CD8-positive, alpha-beta memory T cell (primary cell): Measurements from ENCODE around the gene CERS3. TPM values are rescaled to one million over a fixed set of nuclear protein-coding genes. Genes with fewer than 3 reads are reported as not detected.
A peak's percentile ranks its signal among the peaks of the same experiment; 100 is the strongest.

Experiments used
- CTCF ChIA-PET: fragments of 350-600 bp; sonication (Branson Sonifier 250); formaldehyde crosslinking; loops from one replicate; lab custom pipeline; 2021; ENCODE audit warnings: antibody characterized with exemption; lab: Charles Lee
- POLR2A ChIA-PET: fragments of 350-600 bp; sonication (Branson Sonifier 250); formaldehyde crosslinking; loops from one replicate; lab custom pipeline; 2021; ENCODE audit warnings: antibody characterized with exemption; lab: Charles Lee
- DNase-seq, 5 donors: peaks; one replicate each; pipeline versions ENCODE4 v3.0.0 to v3.0.0-alpha.2; 2020 to 2022; ENCODE audit warnings: mixed read lengths in 1 of 5
- H3K27ac ChIP-seq: one replicate; pipeline ENCODE4 v1.7.0; 2013; ENCODE audit warnings: low read depth, mild to moderate bottlenecking, low read length, moderate library complexity
- H3K27me3 ChIP-seq: 2 replicates; pipeline ENCODE4 v1.7.0; 2013; ENCODE audit warnings: low read length, mild to moderate bottlenecking; ENCODE audit not compliant: insufficient read depth, poor library complexity, severe bottlenecking
- H3K36me3 ChIP-seq: 2 replicates; pipeline ENCODE4 v1.7.0; 2013; ENCODE audit warnings: mild to moderate bottlenecking, low read length, moderate library complexity; ENCODE audit not compliant: insufficient read depth
- H3K4me1 ChIP-seq: 2 replicates; pipeline ENCODE4 v1.7.0; 2013; ENCODE audit warnings: mild to moderate bottlenecking, low read length, moderate library complexity; ENCODE audit not compliant: insufficient read depth
- H3K4me3 ChIP-seq: 2 replicates; pipeline ENCODE4 v1.7.0; 2013; ENCODE audit warnings: mild to moderate bottlenecking, low read length
- H3K9me3 ChIP-seq: 2 replicates; pipeline ENCODE4 v1.7.0; 2013; ENCODE audit warnings: mild to moderate bottlenecking, low read length
- H3K27ac Mint-ChIP-seq, 8 donors: one replicate each; pipeline ENCODE4 v1.8.0; 2020 to 2021; ENCODE audit warnings: mixed read lengths in 8 of 8, mild to moderate bottlenecking in 6 of 8, inconsistent platforms in 3 of 8, moderate library complexity in 3 of 8
- H3K27me3 Mint-ChIP-seq, 2 donors: one replicate each; pipeline ENCODE4 v1.8.0; 2020 to 2021; ENCODE audit warnings: mixed read lengths in 2 of 2, mild to moderate bottlenecking in 1 of 2, moderate library complexity in 1 of 2
- H3K36me3 Mint-ChIP-seq, 3 donors: one replicate each; pipeline ENCODE4 v1.8.0; 2020 to 2021; ENCODE audit warnings: mixed read lengths in 3 of 3, inconsistent platforms in 1 of 3, mild to moderate bottlenecking in 1 of 3
- H3K4me1 Mint-ChIP-seq, 3 donors: one replicate each; pipeline ENCODE4 v1.8.0; 2020 to 2021; ENCODE audit warnings: mixed read lengths in 3 of 3, inconsistent platforms in 1 of 3, mild to moderate bottlenecking in 1 of 3
- H3K4me3 Mint-ChIP-seq, 7 donors: one replicate each; pipeline ENCODE4 v1.8.0; 2020 to 2021; ENCODE audit warnings: mixed read lengths in 7 of 7, mild to moderate bottlenecking in 6 of 7, moderate library complexity in 4 of 7, inconsistent platforms in 2 of 7
- H3K9me3 Mint-ChIP-seq, 5 donors: one replicate each; pipeline ENCODE4 v1.8.0; 2020 to 2022; ENCODE audit warnings: mixed read lengths in 5 of 5, mild to moderate bottlenecking in 3 of 5, moderate library complexity in 2 of 5, inconsistent platforms in 1 of 5
- polyA plus RNA-seq: library from polyadenylated mRNA; unstranded; fragments of 300-500 nt; fragmentation: Illumina TruSeq; gene quantifications from one replicate; pipeline ENCODE4 v1.2.3, GENCODE V29; 2021
- total RNA-seq, 2 experiments: library from RNA; stranded (reverse); gene quantifications; one replicate each; pipeline ENCODE4 v1.2.3, GENCODE V29; 2021

The CERS3 gene
- total and polyA plus RNA-seq, 3 experiments from 2014 or later = 0.16 to 0.24 TPM; not detected in 1

GRCh38 chr15:100394736-100395440 is 133.9 kb downstream of the CERS3 start:
- no peak for DNase-seq

DNA sequence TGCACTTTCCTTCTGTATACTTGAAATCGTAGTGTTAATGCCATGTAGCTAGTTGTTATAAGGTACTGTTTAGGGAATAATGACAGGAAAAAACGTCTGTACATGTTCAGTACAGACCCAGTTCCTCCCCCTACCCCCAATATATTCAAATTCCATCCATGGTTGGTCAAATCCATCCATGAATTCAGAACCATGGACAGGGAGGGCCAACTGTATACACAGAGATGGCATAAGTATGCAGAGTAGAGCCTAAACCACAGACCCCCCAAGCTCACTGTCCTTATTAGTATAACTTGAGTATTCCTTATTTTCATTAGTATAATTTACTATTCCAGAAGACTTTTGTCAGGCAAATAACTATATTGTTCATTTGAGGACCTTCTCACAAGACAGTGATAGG is 135.7 kb downstream of the CERS3 start:
- Histone ChIP-seq H3K27ac (no peak overlapping the region), H3K9me3 (no peaks in the 10 kb centered on the region), H3K27me3 (no peaks in the 10 kb centered on the region), H3K4me3 (no peak overlapping the region), H3K36me3 (no peaks in the 10 kb centered on the region), H3K4me1 (no peaks in the 10 kb centered on the region)
- H3K4me1 Mint-ChIP-seq = no peaks in the 10 kb centered on the region
- no peak overlapping the region for H3K27ac Mint-ChIP-seq
- DNase-seq = no peak
- peaks cover 0 to 6% (median 0%) of the 10 kb centered on the region in 5 donors for H3K9me3 Mint-ChIP-seq
- H3K27me3 Mint-ChIP-seq = peaks cover 4 to 13% of the 10 kb centered on the region in 2 donors
- CTCF ChIA-PET = interaction anchor here (1.4 kb wide), 1 partner anchor 234 kb away, joined by 3 read pairs; no protein-coding TSS in a partner anchor
- H3K36me3 Mint-ChIP-seq = peaks cover 0 to 4% (median 0%) of the 10 kb centered on the region in 3 donors
- H3K4me3 Mint-ChIP-seq = no peak overlapping the region
- POLR2A ChIA-PET = no interaction called here

More at GRCh38 chr15:100394736-100395440, 133.9 kb downstream of the CERS3 start:
- Histone ChIP-seq H3K27me3 (no peaks in the 10 kb centered on the region), H3K4me1 (no peaks in the 10 kb centered on the region), H3K27ac (no peak overlapping the region), H3K36me3 (no peaks in the 10 kb centered on the region), H3K4me3 (no peak overlapping the region), H3K9me3 (no peaks in the 10 kb centered on the region)
- POLR2A ChIA-PET = no interaction called here
- no peaks in the 10 kb centered on the region for H3K9me3 Mint-ChIP-seq
- H3K4me1 Mint-ChIP-seq = no peaks in the 10 kb centered on the region
- no peak overlapping the region for H3K4me3 Mint-ChIP-seq
- peaks cover 4 to 17% of the 10 kb centered on the region in 2 donors for H3K27me3 Mint-ChIP-seq
- CTCF ChIA-PET = interaction anchor here (0.6 to 1.5 kb wide), 2 partner anchors 45 to 616 kb away, joined by 3 to 4 read pairs; no protein-coding TSS in a partner anchor
- H3K36me3 Mint-ChIP-seq = no peaks in the 10 kb centered on the region
- no peak overlapping the region for H3K27ac Mint-ChIP-seq

- Histone ChIP-seq H3K27me3 (no peaks in the 10 kb centered on the region), H3K27ac (no peak overlapping the region), H3K9me3 (no peaks in the 10 kb centered on the region), H3K36me3 (no peaks in the 10 kb centered on the region), H3K4me1 (no peaks in the 10 kb centered on the region), H3K4me3 (no peak overlapping the region)
- H3K27ac Mint-ChIP-seq = no peak overlapping the region
- ChIA-PET CTCF (interaction anchor here (1.4 to 2.1 kb wide), 2 partner anchors 35 to 46 kb away, joined by 4 read pairs; no protein-coding TSS in a partner anchor), POLR2A (no interaction called here)
- H3K4me1 Mint-ChIP-seq = no peaks in the 10 kb centered on the region
- no peak overlapping the region for H3K4me3 Mint-ChIP-seq
- H3K9me3 Mint-ChIP-seq = peaks cover 11 to 18% (median 14%) of the 10 kb centered on the region in 5 donors
- peaks cover 0 to 28% (median 0%) of the 10 kb centered on the region in 3 donors for H3K36me3 Mint-ChIP-seq
- peaks cover 7 to 30% of the 10 kb centered on the region in 2 donors for H3K27me3 Mint-ChIP-seq
- DNase-seq = no peak
Observed at GRCh38 chr15:100385300-100386050, 143.3 kb downstream of the CERS3 start.

DNA sequence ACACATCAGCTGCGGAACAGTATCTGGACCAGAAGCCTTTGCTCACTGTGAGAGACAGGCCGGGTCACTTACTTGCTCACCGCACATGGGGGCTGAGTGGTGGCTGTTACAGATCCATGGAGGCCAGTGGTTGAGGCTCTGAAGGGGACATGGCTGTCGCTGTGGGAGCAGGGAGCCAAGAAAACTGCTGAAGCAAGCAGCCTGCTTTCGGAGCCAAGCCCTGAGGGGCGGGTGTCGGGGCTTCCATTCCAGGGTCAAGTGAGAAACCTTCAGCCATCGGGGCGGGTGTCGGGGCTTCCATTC is 144.7 kb downstream of the CERS3 start:
- no peak overlapping the region for H3K27ac ChIP-seq
- no peaks in the 10 kb centered on the region for H3K9me3 ChIP-seq
- no peak overlapping the region for H3K4me3 ChIP-seq
- H3K27ac Mint-ChIP-seq = no peak overlapping the region
- no peaks in the 10 kb centered on the region for H3K36me3 ChIP-seq
- no peak overlapping the region for H3K4me3 Mint-ChIP-seq
- H3K27me3 ChIP-seq = no peaks in the 10 kb centered on the region
- POLR2A ChIA-PET = no interaction called here
- H3K27me3 Mint-ChIP-seq = peaks cover 10 to 38% of the 10 kb centered on the region in 2 donors
- no peaks in the 10 kb centered on the region for H3K4me1 Mint-ChIP-seq
- CTCF ChIA-PET = interaction anchor here (0.9 to 2.1 kb wide), 4 partner anchors 42 to 455 kb away, joined by 3 to 9 read pairs (median 4); partner anchors contain the start of gene ADAMTS17
- peaks cover 0 to 28% (median 0%) of the 10 kb centered on the region in 3 donors for H3K36me3 Mint-ChIP-seq
- H3K4me1 ChIP-seq = no peaks in the 10 kb centered on the region
- peaks cover 13 to 18% (median 15%) of the 10 kb centered on the region in 5 donors for H3K9me3 Mint-ChIP-seq
- no peak for DNase-seq

DNA sequence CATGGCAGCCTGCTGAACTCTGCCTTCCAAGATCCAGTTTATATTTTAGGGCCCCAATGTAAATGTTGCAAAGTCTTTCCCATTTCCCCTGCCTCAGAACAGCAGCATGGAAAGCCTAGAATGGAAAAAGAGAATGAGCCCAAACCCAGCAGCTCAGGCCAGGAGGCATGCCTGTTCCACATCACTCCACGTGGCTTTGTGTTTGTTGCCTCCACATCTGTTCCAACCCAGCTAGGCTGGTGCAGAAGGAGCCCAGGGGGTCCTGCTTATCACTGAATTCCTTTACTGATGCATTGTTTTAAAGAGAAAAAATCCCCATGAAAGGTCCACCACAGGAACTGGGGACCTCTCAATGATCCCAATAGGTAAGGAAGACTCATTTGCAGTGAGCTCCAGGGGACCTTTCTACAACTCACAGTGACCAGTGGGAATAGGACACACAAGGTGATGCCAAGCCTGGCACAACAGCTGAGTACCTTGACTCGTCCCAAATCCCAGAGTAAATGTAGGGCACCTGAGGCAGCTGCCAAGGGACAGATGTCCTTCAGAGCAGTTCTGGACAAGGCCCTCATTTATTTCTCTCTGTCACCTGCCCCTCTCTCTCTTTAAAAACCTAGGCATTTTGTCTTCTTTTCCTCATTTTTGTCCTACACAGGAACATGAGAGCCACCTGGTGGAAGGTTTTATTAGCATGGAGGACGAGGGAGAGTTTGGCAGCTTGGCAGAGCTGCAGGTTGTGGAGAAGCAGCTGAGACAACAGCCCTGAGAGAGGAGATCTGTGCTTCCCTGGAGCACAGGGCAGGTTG is 145.2 kb downstream of the CERS3 start:
- peaks cover 0 to 25% (median 0%) of the 10 kb centered on the region in 3 donors for H3K36me3 Mint-ChIP-seq
- peak in 4 of 5 donors; percentile 3 to 49 (median 13) for DNase-seq
- H3K9me3 Mint-ChIP-seq = peaks cover 13 to 17% (median 14%) of the 10 kb centered on the region in 5 donors
- Histone ChIP-seq H3K4me1 (no peaks in the 10 kb centered on the region), H3K27ac (no peak overlapping the region), H3K27me3 (no peaks in the 10 kb centered on the region), H3K9me3 (no peaks in the 10 kb centered on the region), H3K36me3 (no peaks in the 10 kb centered on the region), H3K4me3 (no peak overlapping the region)
- H3K27me3 Mint-ChIP-seq = peaks cover 10 to 36% of the 10 kb centered on the region in 2 donors
- no peak overlapping the region for H3K27ac Mint-ChIP-seq
- CTCF ChIA-PET = interaction anchor here (0.9 to 2.1 kb wide), 4 partner anchors 41 to 455 kb away, joined by 3 to 9 read pairs (median 4); partner anchors contain the start of gene ADAMTS17
- no peak overlapping the region for H3K4me3 Mint-ChIP-seq
- H3K4me1 Mint-ChIP-seq = no peaks in the 10 kb centered on the region
- POLR2A ChIA-PET = no interaction called here

DNA sequence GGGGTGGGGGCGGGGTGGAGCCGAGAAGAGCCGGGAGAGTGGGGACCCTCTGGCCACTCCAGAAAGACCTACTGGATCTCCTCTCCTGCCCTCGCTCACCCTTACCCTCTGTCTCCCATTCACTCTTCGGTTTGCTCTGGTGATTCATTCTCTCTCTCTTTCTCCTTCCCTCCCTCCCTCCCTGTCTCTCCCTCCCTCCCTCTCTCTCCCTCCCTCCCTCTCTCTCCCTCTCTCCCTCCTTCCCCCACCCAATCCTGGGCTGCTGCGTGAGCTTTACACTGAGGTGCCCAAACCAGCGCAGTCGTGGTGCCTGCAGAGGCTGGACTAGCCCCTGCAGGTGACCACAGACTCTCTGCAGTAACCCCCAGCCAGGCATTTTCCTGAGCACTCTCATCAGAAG is 154.8 kb downstream of the CERS3 start:
- no peak overlapping the region for H3K4me3 ChIP-seq
- Mint-ChIP-seq H3K4me1 (peaks cover 2 to 12% (median 12%) of the 10 kb centered on the region in 3 donors), H3K4me3 (peak overlapping the region in 2 of 7 donors; percentile 10 to 13), H3K27me3 (peaks cover 29 to 55% of the 10 kb centered on the region in 2 donors), H3K27ac (no peak overlapping the region), H3K36me3 (no peaks in the 10 kb centered on the region), H3K9me3 (peaks cover 10 to 20% (median 14%) of the 10 kb centered on the region in 5 donors)
- no peaks in the 10 kb centered on the region for H3K9me3 ChIP-seq
- ChIA-PET CTCF (no interaction called here), POLR2A (no interaction called here)
- DNase-seq = no peak
- no peak overlapping the region for H3K27ac ChIP-seq
- peaks cover 5% of the 10 kb centered on the region for H3K27me3 ChIP-seq
- no peaks in the 10 kb centered on the region for H3K4me1 ChIP-seq
- no peaks in the 10 kb centered on the region for H3K36me3 ChIP-seq

- Histone ChIP-seq H3K27ac (no peak overlapping the region), H3K27me3 (peaks cover 5% of the 10 kb centered on the region), H3K4me1 (no peaks in the 10 kb centered on the region), H3K9me3 (no peaks in the 10 kb centered on the region), H3K4me3 (no peak overlapping the region), H3K36me3 (no peaks in the 10 kb centered on the region)
- Mint-ChIP-seq H3K4me1 (peaks cover 2 to 12% (median 12%) of the 10 kb centered on the region in 3 donors), H3K4me3 (peak overlapping the region in 2 of 7 donors; percentile 5 to 27), H3K27me3 (peaks cover 29 to 54% of the 10 kb centered on the region in 2 donors), H3K9me3 (peaks cover 10 to 20% (median 14%) of the 10 kb centered on the region in 5 donors), H3K36me3 (no peaks in the 10 kb centered on the region), H3K27ac (no peak overlapping the region)
- DNase-seq = peak in 1 of 5 donors; percentile 2
- CTCF ChIA-PET = no interaction called here
- POLR2A ChIA-PET = interaction anchor here (0.6 kb wide), 1 partner anchor 22 kb away, joined by 3 read pairs; no protein-coding TSS in a partner anchor
Observed at GRCh38 chr15:100373120-100373896, 155.4 kb downstream of the CERS3 start.
